GM23338 (cell line): Measurements from ENCODE around the gene TSC22D2. TPM values are rescaled to one million over a fixed set of nuclear protein-coding genes. Genes with fewer than 3 reads are reported as not detected.

ENCODE experiments used
- ATAC-seq: fragments of 200-7000 bp; cut with Tn5 transposase; 3 replicates; pipeline ENCODE4 v1.9.1; 2020
- DNase-seq: peaks from one replicate; pipeline ENCODE4 v3.0.0-alpha.2; 2015; ENCODE audit warnings: low spot score
- H2AFZ ChIP-seq: fragments of 200-600 bp; sonication (generic); 2 replicates; pipeline ENCODE4 v1.8.0; 2016; ENCODE audit warnings: antibody characterized with exemption, mild to moderate bottlenecking, moderate library complexity
- H3F3A ChIP-seq: fragments of 200-600 bp; sonication (generic); replicated peaks from 2 replicates; pipeline ENCODE4 v1.8.0; 2017; ENCODE audit warnings: antibody characterized with exemption, mixed run types, low read depth
- H3K27ac ChIP-seq: fragments of 200-600 bp; sonication (generic); 2 replicates; pipeline ENCODE4 v1.6.1; 2016; ENCODE audit warnings: low read depth
- H3K27me3 ChIP-seq: fragments of 200-600 bp; sonication (generic); 2 replicates; pipeline ENCODE4 v1.8.0; 2016; ENCODE audit warnings: mild to moderate bottlenecking, mixed run types, moderate library complexity; ENCODE audit not compliant: insufficient read depth
- H3K36me3 ChIP-seq: fragments of 200-600 bp; sonication (generic); 2 replicates; pipeline ENCODE4 v1.8.0; 2016; ENCODE audit warnings: mild to moderate bottlenecking; ENCODE audit not compliant: insufficient read depth
- H3K4me1 ChIP-seq: fragments of 200-600 bp; sonication (generic); 2 replicates; pipeline ENCODE4 v1.8.0; 2016; ENCODE audit warnings: mild to moderate bottlenecking, moderate library complexity; ENCODE audit not compliant: insufficient read depth
- H3K4me2 ChIP-seq: fragments of 200-600 bp; sonication (generic); 2 replicates; pipeline ENCODE4 v1.7.1; 2017; ENCODE audit warnings: mixed run types
- H3K4me3 ChIP-seq: fragments of 200-600 bp; sonication (generic); 2 replicates; pipeline ENCODE4 v1.6.1; 2016; ENCODE audit warnings: mixed run types
- H3K79me2 ChIP-seq: fragments of 200-600 bp; sonication (generic); replicated peaks from 2 replicates; pipeline ENCODE4 v1.8.0; 2017; ENCODE audit warnings: mild to moderate bottlenecking; ENCODE audit not compliant: insufficient read depth
- H3K9me2 ChIP-seq: fragments of 200-600 bp; sonication (generic); 2 replicates; pipeline ENCODE4 v1.8.0; 2017; ENCODE audit not compliant: insufficient read depth
- H4K20me1 ChIP-seq: fragments of 200-600 bp; sonication (generic); replicated peaks from 2 replicates; pipeline ENCODE4 v1.8.0; 2017; ENCODE audit warnings: mild to moderate bottlenecking; ENCODE audit not compliant: insufficient read depth
- H3K27ac Mint-ChIP-seq: 2 replicates; pipeline ENCODE4 v1.8.0; 2020; ENCODE audit warnings: inconsistent platforms, mild to moderate bottlenecking, moderate library complexity, mixed read lengths
- H3K27me3 Mint-ChIP-seq: 3 replicates; pipeline ENCODE4 v1.8.0; 2022; ENCODE audit warnings: low read depth, mild to moderate bottlenecking, moderate library complexity, mixed read lengths, inconsistent platforms; ENCODE audit not compliant: insufficient read depth, poor library complexity
- H3K36me3 Mint-ChIP-seq: 3 replicates; pipeline ENCODE4 v1.8.0; 2021; ENCODE audit warnings: low read depth, mild to moderate bottlenecking, inconsistent platforms, moderate library complexity, mixed read lengths
- H3K4me1 Mint-ChIP-seq: 3 replicates; pipeline ENCODE4 v1.8.0; 2020; ENCODE audit warnings: mild to moderate bottlenecking, inconsistent platforms, mixed read lengths
- H3K4me3 Mint-ChIP-seq: 3 replicates; pipeline ENCODE4 v1.8.0; 2021; ENCODE audit warnings: moderate library complexity, mild to moderate bottlenecking, inconsistent platforms, mixed read lengths
- H3K9me3 Mint-ChIP-seq: 3 replicates; pipeline ENCODE4 v1.8.0; 2020; ENCODE audit warnings: moderate library complexity, mild to moderate bottlenecking, inconsistent platforms, mixed read lengths
- CREB1 ChIP-seq: fragments of 250-450 bp; sonication (Bioruptor Pico); IDR thresholded peaks from 2 replicates; pipeline ENCODE4 v1.5.0; 2020; ENCODE audit warnings: low read depth, mild to moderate bottlenecking, moderate library complexity
- CTCF ChIP-seq, 2 experiments: fragments of 200-600 bp in 1 of 2; sonication (generic) in 1 of 2; conservative IDR thresholded peaks; 2 replicates each; pipeline versions ENCODE4 v1.5.1 to v1.6.1; 2016 to 2017; ENCODE audit warnings: antibody characterized with exemption in 2 of 2, low read depth in 2 of 2, mild to moderate bottlenecking in 2 of 2, moderate library complexity in 1 of 2
- EZH2 ChIP-seq: fragments of 200-600 bp; sonication (generic); IDR thresholded peaks from one replicate; pipeline ENCODE4 v1.8.0; 2017; ENCODE audit warnings: antibody characterized with exemption, mild to moderate bottlenecking, low read depth; ENCODE audit not compliant: unreplicated experiment
- EZH2phosphoT487 ChIP-seq: fragments of 200-600 bp; sonication (generic); IDR thresholded peaks from one replicate; pipeline ENCODE4 v1.8.1; 2018; ENCODE audit warnings: antibody characterized with exemption; ENCODE audit not compliant: unreplicated experiment
- JUNB ChIP-seq: IDR thresholded peaks from one replicate; pipeline ENCODE4 v1.6.1; 2016; ENCODE audit warnings: antibody characterized with exemption; ENCODE audit not compliant: unreplicated experiment
- NANOG ChIP-seq: IDR thresholded peaks from 2 replicates; pipeline ENCODE4 v1.6.1; 2016; ENCODE audit warnings: antibody characterized with exemption, borderline replicate concordance
- POLR2AphosphoS5 ChIP-seq: IDR thresholded peaks from 2 replicates; pipeline ENCODE4 v1.6.1; 2016; ENCODE audit warnings: antibody characterized with exemption, low read depth
- REST ChIP-seq: IDR thresholded peaks from one replicate; pipeline ENCODE4 v1.6.1; 2018; ENCODE audit warnings: antibody characterized with exemption; ENCODE audit not compliant: unreplicated experiment
- STAT1 ChIP-seq: IDR thresholded peaks from one replicate; pipeline ENCODE4 v1.6.1; 2016; ENCODE audit warnings: antibody characterized with exemption; ENCODE audit not compliant: unreplicated experiment
- ZNF114 ChIP-seq: fragments of 250-450 bp; sonication (Bioruptor Pico); IDR thresholded peaks from 2 replicates; pipeline ENCODE4 v1.5.0; 2020; ENCODE audit warnings: mild to moderate bottlenecking, moderate library complexity
- ZNF331 ChIP-seq: fragments of 250-450 bp; sonication (Bioruptor Pico); IDR thresholded peaks from 2 replicates; pipeline ENCODE4 v1.5.0; 2020; ENCODE audit warnings: low read depth, mild to moderate bottlenecking, moderate library complexity
- polyA plus RNA-seq: library from polyadenylated mRNA; unstranded; fragments of >200 nt; fragmentation: Nextera tagmentation; extraction: Ambion mirVana; gene quantifications from 2 replicates; pipeline ENCODE4 v1.2.1, GENCODE V29; 2016
- total RNA-seq: library from RNA; depleted of rRNA; stranded (reverse); fragments of >200 nt; shearing (Covaris generic); gene quantifications from 2 replicates; pipeline ENCODE4 v1.2.3, GENCODE V29; 2014
- TF ChIP-seq, protein P1 (sequence below): fragments of 250-450 bp; sonication (Bioruptor Pico); IDR thresholded peaks from 2 replicates; pipeline ENCODE4 v1.5.0; 2020; ENCODE audit warnings: mild to moderate bottlenecking, moderate library complexity
- TF ChIP-seq, protein P2 (sequence below): IDR thresholded peaks from 2 replicates; pipeline ENCODE4 v1.6.1; 2016; ENCODE audit warnings: antibody characterized with exemption

TSC22D2 gene
- total and polyA plus RNA-seq, 2 experiments from 2014 or later = 18.6 to 34.2 TPM

DNA sequence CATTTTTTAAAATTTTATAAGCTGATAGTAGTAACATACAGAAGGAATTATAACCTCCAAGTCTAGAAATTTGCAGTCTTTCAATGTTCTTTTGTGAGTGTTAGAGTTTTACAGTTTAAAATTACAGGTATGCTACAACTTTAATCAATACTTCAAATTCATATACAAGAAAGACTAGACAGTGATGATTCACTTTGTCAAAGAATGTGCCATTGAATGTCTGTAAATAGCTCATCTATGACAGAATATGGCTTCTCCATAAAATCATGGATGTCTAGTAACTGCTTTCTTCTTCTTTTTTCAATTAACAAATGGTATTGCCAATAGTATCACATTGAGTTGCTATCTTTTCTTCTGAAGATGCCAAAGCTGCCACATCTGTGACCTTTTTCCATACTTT lies 4.1 kb upstream of the TSC22D2 start:
- H3K27me3 ChIP-seq = no peaks in the 10 kb centered on the region
- no peaks in the 10 kb centered on the region for H3K79me2 ChIP-seq
- H3K4me3 Mint-ChIP-seq = no peak overlapping the region
- H3K4me2 ChIP-seq = 0 out of 2 replicates have a peak overlapping the region, but pooled peaks have one; percentile 4
- H3K27ac Mint-ChIP-seq = no peak overlapping the region; the same call in 1 of the 2 replicates
- DNase-seq (no peak), ATAC-seq (no peak)
- no peak overlapping the region for H3K27ac ChIP-seq
- H3K27me3 Mint-ChIP-seq = no peaks in the 10 kb centered on the region
- no peaks in the 10 kb centered on the region for H3K36me3 ChIP-seq
- H3K9me3 Mint-ChIP-seq = no peaks in the 10 kb centered on the region
- no peaks in the 10 kb centered on the region for H4K20me1 ChIP-seq
- H3K4me1 Mint-ChIP-seq = peaks cover 32% of the 10 kb centered on the region; the same call in 2 of the 3 replicates
- H3K4me3 ChIP-seq = no peak overlapping the region
- no peaks in the 10 kb centered on the region for H3F3A ChIP-seq
- no peak for TF ChIP-seq EZH2
- TF ChIP-seq, protein P1, sequence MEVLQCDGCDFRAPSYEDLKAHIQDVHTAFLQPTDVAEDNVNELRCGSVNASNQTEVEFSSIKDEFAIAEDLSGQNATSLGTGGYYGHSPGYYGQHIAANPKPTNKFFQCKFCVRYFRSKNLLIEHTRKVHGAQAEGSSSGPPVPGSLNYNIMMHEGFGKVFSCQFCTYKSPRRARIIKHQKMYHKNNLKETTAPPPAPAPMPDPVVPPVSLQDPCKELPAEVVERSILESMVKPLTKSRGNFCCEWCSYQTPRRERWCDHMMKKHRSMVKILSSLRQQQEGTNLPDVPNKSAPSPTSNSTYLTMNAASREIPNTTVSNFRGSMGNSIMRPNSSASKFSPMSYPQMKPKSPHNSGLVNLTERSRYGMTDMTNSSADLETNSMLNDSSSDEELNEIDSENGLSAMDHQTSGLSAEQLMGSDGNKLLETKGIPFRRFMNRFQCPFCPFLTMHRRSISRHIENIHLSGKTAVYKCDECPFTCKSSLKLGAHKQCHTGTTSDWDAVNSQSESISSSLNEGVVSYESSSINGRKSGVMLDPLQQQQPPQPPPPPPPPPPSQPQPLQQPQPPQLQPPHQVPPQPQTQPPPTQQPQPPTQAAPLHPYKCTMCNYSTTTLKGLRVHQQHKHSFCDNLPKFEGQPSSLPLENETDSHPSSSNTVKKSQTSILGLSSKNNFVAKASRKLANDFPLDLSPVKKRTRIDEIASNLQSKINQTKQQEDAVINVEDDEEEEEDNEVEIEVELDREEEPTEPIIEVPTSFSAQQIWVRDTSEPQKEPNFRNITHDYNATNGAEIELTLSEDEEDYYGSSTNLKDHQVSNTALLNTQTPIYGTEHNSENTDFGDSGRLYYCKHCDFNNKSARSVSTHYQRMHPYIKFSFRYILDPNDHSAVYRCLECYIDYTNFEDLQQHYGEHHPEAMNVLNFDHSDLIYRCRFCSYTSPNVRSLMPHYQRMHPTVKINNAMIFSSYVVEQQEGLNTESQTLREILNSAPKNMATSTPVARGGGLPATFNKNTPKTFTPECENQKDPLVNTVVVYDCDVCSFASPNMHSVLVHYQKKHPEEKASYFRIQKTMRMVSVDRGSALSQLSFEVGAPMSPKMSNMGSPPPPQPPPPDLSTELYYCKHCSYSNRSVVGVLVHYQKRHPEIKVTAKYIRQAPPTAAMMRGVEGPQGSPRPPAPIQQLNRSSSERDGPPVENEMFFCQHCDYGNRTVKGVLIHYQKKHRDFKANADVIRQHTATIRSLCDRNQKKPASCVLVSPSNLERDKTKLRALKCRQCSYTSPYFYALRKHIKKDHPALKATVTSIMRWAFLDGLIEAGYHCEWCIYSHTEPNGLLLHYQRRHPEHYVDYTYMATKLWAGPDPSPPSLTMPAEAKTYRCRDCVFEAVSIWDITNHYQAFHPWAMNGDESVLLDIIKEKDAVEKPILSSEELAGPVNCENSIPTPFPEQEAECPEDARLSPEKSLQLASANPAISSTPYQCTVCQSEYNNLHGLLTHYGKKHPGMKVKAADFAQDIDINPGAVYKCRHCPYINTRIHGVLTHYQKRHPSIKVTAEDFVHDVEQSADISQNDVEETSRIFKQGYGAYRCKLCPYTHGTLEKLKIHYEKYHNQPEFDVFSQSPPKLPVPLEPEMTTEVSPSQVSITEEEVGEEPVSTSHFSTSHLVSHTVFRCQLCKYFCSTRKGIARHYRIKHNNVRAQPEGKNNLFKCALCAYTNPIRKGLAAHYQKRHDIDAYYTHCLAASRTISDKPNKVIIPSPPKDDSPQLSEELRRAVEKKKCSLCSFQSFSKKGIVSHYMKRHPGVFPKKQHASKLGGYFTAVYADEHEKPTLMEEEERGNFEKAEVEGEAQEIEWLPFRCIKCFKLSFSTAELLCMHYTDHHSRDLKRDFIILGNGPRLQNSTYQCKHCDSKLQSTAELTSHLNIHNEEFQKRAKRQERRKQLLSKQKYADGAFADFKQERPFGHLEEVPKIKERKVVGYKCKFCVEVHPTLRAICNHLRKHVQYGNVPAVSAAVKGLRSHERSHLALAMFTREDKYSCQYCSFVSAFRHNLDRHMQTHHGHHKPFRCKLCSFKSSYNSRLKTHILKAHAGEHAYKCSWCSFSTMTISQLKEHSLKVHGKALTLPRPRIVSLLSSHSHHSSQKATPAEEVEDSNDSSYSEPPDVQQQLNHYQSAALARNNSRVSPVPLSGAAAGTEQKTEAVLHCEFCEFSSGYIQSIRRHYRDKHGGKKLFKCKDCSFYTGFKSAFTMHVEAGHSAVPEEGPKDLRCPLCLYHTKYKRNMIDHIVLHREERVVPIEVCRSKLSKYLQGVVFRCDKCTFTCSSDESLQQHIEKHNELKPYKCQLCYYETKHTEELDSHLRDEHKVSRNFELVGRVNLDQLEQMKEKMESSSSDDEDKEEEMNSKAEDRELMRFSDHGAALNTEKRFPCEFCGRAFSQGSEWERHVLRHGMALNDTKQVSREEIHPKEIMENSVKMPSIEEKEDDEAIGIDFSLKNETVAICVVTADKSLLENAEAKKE = no peak
- TF ChIP-seq REST = no peak
- TF ChIP-seq EZH2phosphoT487 = no peak
- TF ChIP-seq CTCF (conservative IDR thresholded peaks at IDR 0.05; ENCODE audit: low read depth in 2 of 2) = no peak
- TF ChIP-seq CREB1 (CRISPR knock-in tag) = no peak
- TF ChIP-seq JUNB = no peak
- TF ChIP-seq, protein P2, sequence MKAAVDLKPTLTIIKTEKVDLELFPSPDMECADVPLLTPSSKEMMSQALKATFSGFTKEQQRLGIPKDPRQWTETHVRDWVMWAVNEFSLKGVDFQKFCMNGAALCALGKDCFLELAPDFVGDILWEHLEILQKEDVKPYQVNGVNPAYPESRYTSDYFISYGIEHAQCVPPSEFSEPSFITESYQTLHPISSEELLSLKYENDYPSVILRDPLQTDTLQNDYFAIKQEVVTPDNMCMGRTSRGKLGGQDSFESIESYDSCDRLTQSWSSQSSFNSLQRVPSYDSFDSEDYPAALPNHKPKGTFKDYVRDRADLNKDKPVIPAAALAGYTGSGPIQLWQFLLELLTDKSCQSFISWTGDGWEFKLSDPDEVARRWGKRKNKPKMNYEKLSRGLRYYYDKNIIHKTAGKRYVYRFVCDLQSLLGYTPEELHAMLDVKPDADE = no peak
- TF ChIP-seq STAT1 = no peak
- TF ChIP-seq NANOG = no peak
- no peak for TF ChIP-seq ZNF331
- TF ChIP-seq POLR2AphosphoS5 = no peak
- no peak for TF ChIP-seq ZNF114 (CRISPR knock-in tag)
- H3K4me1 ChIP-seq = peaks cover 16% of the 10 kb centered on the region
- no peak overlapping the region for H2AFZ ChIP-seq
- H3K36me3 Mint-ChIP-seq = no peaks in the 10 kb centered on the region
- no peaks in the 10 kb centered on the region for H3K9me2 ChIP-seq
